ENCODE data around the gene ANXA2R. TPM values are rescaled to one million over a fixed set of nuclear protein-coding genes. Genes with fewer than 3 reads are reported as not detected.

ANXA2R gene
- polyA plus RNA-seq, 1 donor from 2014 or later, result not detected

DNA sequence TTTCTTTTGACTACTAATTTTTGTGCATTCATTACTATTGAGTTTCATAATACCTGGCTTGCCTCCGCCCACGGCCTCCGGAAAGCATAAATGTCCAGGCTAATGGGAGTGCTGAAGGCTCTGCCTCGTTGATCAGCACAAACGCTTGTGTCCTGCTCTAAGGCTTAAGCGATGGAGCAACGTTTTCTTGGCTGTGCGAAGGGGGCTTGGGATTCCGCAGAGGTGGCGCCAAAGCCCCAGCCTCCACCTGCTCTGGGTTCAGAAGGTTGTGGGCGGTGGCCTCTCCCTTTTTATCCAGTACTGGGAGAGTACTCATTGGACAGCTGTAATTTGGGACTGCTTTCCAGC is 19.7 kb downstream of the ANXA2R start:
- no peak for TF ChIP-seq RAD21 (conservative IDR thresholded peaks at IDR 0.05)
- TF ChIP-seq, protein P1, sequence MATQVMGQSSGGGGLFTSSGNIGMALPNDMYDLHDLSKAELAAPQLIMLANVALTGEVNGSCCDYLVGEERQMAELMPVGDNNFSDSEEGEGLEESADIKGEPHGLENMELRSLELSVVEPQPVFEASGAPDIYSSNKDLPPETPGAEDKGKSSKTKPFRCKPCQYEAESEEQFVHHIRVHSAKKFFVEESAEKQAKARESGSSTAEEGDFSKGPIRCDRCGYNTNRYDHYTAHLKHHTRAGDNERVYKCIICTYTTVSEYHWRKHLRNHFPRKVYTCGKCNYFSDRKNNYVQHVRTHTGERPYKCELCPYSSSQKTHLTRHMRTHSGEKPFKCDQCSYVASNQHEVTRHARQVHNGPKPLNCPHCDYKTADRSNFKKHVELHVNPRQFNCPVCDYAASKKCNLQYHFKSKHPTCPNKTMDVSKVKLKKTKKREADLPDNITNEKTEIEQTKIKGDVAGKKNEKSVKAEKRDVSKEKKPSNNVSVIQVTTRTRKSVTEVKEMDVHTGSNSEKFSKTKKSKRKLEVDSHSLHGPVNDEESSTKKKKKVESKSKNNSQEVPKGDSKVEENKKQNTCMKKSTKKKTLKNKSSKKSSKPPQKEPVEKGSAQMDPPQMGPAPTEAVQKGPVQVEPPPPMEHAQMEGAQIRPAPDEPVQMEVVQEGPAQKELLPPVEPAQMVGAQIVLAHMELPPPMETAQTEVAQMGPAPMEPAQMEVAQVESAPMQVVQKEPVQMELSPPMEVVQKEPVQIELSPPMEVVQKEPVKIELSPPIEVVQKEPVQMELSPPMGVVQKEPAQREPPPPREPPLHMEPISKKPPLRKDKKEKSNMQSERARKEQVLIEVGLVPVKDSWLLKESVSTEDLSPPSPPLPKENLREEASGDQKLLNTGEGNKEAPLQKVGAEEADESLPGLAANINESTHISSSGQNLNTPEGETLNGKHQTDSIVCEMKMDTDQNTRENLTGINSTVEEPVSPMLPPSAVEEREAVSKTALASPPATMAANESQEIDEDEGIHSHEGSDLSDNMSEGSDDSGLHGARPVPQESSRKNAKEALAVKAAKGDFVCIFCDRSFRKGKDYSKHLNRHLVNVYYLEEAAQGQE (IDR thresholded peaks at IDR 0.05; ENCODE audit: borderline replicate concordance), result no peak
- TF ChIP-seq EP300 (conservative IDR thresholded peaks at IDR 0.05; ENCODE audit: poor library complexity, severe bottlenecking), result no peak
- no peak for TF ChIP-seq EZH2 (IDR thresholded peaks at IDR 0.05; ENCODE audit: borderline replicate concordance, insufficient read depth, low read length, poor library complexity, severe bottlenecking)
- no peak for TF ChIP-seq MXI1 (conservative IDR thresholded peaks at IDR 0.05; ENCODE audit: poor library complexity, severe bottlenecking)
- no peak for TF ChIP-seq SMC3 (conservative IDR thresholded peaks at IDR 0.05; ENCODE audit: poor library complexity)
- peak; percentile 70 for TF ChIP-seq POLR2AphosphoS5 (IDR thresholded peaks at IDR 0.05)
- Histone ChIP-seq H3K79me2 (replicated peaks; ENCODE audit: insufficient read depth, low read length) (no peaks in the 10 kb centered on the region), H4K20me1 (ENCODE audit: insufficient read depth) (no peaks in the 10 kb centered on the region), H3K4me2 (ENCODE audit: low read length) (no peak overlapping the region), H3K4me3 (ENCODE audit: low read length) (no peak overlapping the region), H3K9ac (ENCODE audit: low read length) (no peak overlapping the region), H3K36me3 (ENCODE audit: insufficient read depth, low read length) (no peaks in the 10 kb centered on the region), H2AFZ (ENCODE audit: low read depth, low read length) (no peak overlapping the region), H3K27ac (ENCODE audit: low read length) (no peak overlapping the region), H3K9me3 (ENCODE audit: low read length) (no peaks in the 10 kb centered on the region), H3F3A (ENCODE audit: insufficient read depth, low read length, poor library complexity, severe bottlenecking) (no peaks in the 10 kb centered on the region), H3K9me2 (ENCODE audit: insufficient read depth, low read length) (no peaks in the 10 kb centered on the region), H3K27me3 (ENCODE audit: insufficient read depth, low read depth, low read length) (peaks cover 95% of the 10 kb centered on the region)

DNA sequence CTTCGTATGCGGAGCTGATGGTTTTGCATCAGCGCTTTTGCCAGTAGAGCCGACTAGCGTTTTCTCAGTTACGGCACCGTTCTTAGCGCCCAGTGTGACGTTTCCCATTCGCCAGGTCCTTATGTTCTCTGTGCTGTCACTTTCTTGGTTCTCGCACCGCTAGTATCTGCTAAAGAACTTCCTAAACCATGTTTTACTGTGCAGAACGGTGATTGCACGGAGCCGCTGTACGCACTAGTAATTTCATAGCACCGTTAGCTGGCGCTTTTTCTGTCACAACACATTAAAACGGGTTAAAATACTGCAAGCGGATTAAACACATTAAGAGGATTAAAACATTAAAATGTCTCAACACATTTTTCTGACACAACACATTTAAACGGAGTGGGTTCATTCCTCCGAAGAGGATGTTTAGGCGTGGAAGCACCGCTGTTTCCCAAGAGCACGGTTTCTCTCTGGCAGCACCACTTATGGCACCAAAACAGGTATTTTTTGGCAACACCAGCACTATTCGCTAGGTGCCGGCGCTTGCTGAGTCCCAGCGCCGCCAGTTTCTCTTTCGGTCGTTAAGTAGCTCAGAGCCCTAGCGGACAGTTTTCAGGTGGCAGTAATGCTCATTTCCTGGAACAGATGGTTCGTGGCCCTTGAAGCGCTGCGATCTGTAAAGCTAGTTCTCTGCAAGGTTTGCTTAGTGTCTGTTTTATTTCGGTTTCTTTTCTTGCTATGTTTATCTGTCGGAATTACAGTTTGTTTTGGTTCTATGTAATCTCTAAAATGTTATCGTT is 20.3 kb downstream of the ANXA2R start:
- peaks cover 99% of the 10 kb centered on the region for H3K27me3 ChIP-seq (ENCODE audit: insufficient read depth, low read depth, low read length)
- no peak overlapping the region for H3K4me3 ChIP-seq (ENCODE audit: low read length)
- H3K9ac ChIP-seq (ENCODE audit: low read length), result no peak overlapping the region
- H4K20me1 ChIP-seq (ENCODE audit: insufficient read depth), result no peaks in the 10 kb centered on the region
- H3K79me2 ChIP-seq (replicated peaks; ENCODE audit: insufficient read depth, low read length), result no peaks in the 10 kb centered on the region
- H3K36me3 ChIP-seq (ENCODE audit: insufficient read depth, low read length), result no peaks in the 10 kb centered on the region
- H3K9me2 ChIP-seq (ENCODE audit: insufficient read depth, low read length), result no peaks in the 10 kb centered on the region
- TF ChIP-seq, protein P2, sequence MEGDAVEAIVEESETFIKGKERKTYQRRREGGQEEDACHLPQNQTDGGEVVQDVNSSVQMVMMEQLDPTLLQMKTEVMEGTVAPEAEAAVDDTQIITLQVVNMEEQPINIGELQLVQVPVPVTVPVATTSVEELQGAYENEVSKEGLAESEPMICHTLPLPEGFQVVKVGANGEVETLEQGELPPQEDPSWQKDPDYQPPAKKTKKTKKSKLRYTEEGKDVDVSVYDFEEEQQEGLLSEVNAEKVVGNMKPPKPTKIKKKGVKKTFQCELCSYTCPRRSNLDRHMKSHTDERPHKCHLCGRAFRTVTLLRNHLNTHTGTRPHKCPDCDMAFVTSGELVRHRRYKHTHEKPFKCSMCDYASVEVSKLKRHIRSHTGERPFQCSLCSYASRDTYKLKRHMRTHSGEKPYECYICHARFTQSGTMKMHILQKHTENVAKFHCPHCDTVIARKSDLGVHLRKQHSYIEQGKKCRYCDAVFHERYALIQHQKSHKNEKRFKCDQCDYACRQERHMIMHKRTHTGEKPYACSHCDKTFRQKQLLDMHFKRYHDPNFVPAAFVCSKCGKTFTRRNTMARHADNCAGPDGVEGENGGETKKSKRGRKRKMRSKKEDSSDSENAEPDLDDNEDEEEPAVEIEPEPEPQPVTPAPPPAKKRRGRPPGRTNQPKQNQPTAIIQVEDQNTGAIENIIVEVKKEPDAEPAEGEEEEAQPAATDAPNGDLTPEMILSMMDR (IDR thresholded peaks at IDR 0.05; ENCODE audit: poor library complexity, severe bottlenecking), result peak; percentile 32
- no peak for TF ChIP-seq POLR2AphosphoS5 (IDR thresholded peaks at IDR 0.05)
- TF ChIP-seq EZH2 (IDR thresholded peaks at IDR 0.05; ENCODE audit: borderline replicate concordance, insufficient read depth, low read length, poor library complexity, severe bottlenecking), result no peak
- no peak overlapping the region for H3K27ac ChIP-seq (ENCODE audit: low read length)
- H2AFZ ChIP-seq (ENCODE audit: low read depth, low read length), result no peak overlapping the region
- H3K4me2 ChIP-seq (ENCODE audit: low read length), result no peak overlapping the region
- no peaks in the 10 kb centered on the region for H3K9me3 ChIP-seq (ENCODE audit: low read length)
- H3F3A ChIP-seq (ENCODE audit: insufficient read depth, low read length, poor library complexity, severe bottlenecking), result no peaks in the 10 kb centered on the region

Measured in neural cell (in vitro differentiated cells).